ENCODE data around the gene BIVM.

The BIVM gene

DNA sequence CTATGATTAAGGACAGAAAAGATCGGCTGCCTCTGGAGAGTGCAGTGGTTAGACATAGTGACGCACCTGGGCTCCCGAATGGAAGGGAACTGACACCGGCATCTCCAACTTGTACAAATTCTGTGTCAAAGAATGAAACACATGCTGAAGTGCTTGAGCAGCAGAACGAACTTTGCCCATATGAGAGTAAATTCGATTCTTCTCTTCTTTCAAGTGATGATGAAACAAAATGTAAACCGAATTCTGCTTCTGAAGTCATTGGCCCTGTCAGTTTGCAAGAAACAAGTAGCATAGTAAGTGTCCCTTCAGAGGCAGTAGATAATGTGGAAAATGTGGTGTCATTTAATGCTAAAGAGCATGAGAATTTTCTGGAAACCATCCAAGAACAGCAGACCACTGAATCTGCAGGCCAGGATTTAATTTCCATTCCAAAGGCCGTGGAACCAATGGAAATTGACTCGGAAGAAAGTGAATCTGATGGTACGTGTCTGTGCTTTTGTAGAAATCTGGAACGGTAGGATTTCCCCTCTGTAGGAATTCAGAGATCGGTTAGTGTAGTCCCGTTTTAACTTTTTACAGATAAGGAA, 63.8 kb downstream of the BIVM start:
- Histone ChIP-seq H3K4me1 (ENCODE audit: control insufficient read depth, low read depth, low read length) (no peaks in the 10 kb centered on the region), H3K23ac (ENCODE audit: low read length) (no peak overlapping the region), H3K79me1 (ENCODE audit: low read length) (no peaks in the 10 kb centered on the region), H3K4me3 (ENCODE audit: low read length) (no peak overlapping the region), H4K5ac (ENCODE audit: low read length) (no peak overlapping the region), H3K9ac (ENCODE audit: low read length) (no peak overlapping the region), H3K27ac (ENCODE audit: low read depth, low read length) (no peak overlapping the region), H2BK120ac (ENCODE audit: low read depth, low read length) (no peak overlapping the region), H3K18ac (ENCODE audit: low read length) (no peak overlapping the region), H3K79me2 (ENCODE audit: control insufficient read depth, insufficient read depth, low read length) (no peaks in the 10 kb centered on the region), H3K56ac (ENCODE audit: low read length) (no peak overlapping the region), H3K4me2 (ENCODE audit: low read length) (no peak overlapping the region), H2BK5ac (ENCODE audit: low read length) (no peak overlapping the region), H3K4ac (ENCODE audit: low read depth, low read length) (no peak overlapping the region), H2AK5ac (ENCODE audit: low read length) (no peak overlapping the region), H3K36me3 (ENCODE audit: control insufficient read depth, insufficient read depth, low read length) (peaks cover 5% of the 10 kb centered on the region), H3K27me3 (ENCODE audit: insufficient read depth, low read length, poor library complexity) (no peaks in the 10 kb centered on the region), H2BK15ac (replicated peaks; ENCODE audit: low read depth) (no peak overlapping the region), H4K8ac (ENCODE audit: low read depth, low read length) (no peak overlapping the region)
- DNase-seq = no peak
- no CpG with 5 or more reads among the region's 13 CpGs for WGBS (ENCODE audit: extremely low coverage, insufficient coverage, low lambda C conversion rate)

GRCh38 chr13:102863590-102863989, 64.7 kb downstream of the BIVM start:
- Histone ChIP-seq H2AK5ac (ENCODE audit: low read length) (no peak overlapping the region), H3K27ac (ENCODE audit: low read depth, low read length) (no peak overlapping the region), H3K4me1 (ENCODE audit: control insufficient read depth, low read depth, low read length) (no peaks in the 10 kb centered on the region), H2BK120ac (ENCODE audit: low read depth, low read length) (no peak overlapping the region), H3K56ac (ENCODE audit: low read length) (no peak overlapping the region), H2BK15ac (replicated peaks; ENCODE audit: low read depth) (no peak overlapping the region), H2BK5ac (ENCODE audit: low read length) (no peak overlapping the region), H3K18ac (ENCODE audit: low read length) (no peak overlapping the region), H3K27me3 (ENCODE audit: insufficient read depth, low read length, poor library complexity) (no peaks in the 10 kb centered on the region), H3K36me3 (ENCODE audit: control insufficient read depth, insufficient read depth, low read length) (peaks cover 5% of the 10 kb centered on the region), H4K8ac (ENCODE audit: low read depth, low read length) (no peak overlapping the region), H3K4ac (ENCODE audit: low read depth, low read length) (no peak overlapping the region), H3K23ac (ENCODE audit: low read length) (no peak overlapping the region), H3K4me2 (ENCODE audit: low read length) (no peak overlapping the region), H3K79me2 (ENCODE audit: control insufficient read depth, insufficient read depth, low read length) (no peaks in the 10 kb centered on the region), H3K4me3 (ENCODE audit: low read length) (no peak overlapping the region), H3K9ac (ENCODE audit: low read length) (no peak overlapping the region), H3K79me1 (ENCODE audit: low read length) (no peaks in the 10 kb centered on the region), H4K5ac (ENCODE audit: low read length) (no peak overlapping the region)
- no peak for DNase-seq
- WGBS (ENCODE audit: extremely low coverage, insufficient coverage, low lambda C conversion rate) = no CpG with 5 or more reads among the region's 4 CpGs

GRCh38 chr13:102868366-102868936, 69.5 kb downstream of the BIVM start:
- no peak overlapping the region for H2BK15ac ChIP-seq (replicated peaks; ENCODE audit: low read depth)
- no peak overlapping the region for H2BK120ac ChIP-seq (ENCODE audit: low read depth, low read length)
- no peak overlapping the region for H3K9ac ChIP-seq (ENCODE audit: low read length)
- no peak overlapping the region for H4K5ac ChIP-seq (ENCODE audit: low read length)
- H2AK5ac ChIP-seq (ENCODE audit: low read length) = no peak overlapping the region
- DNase-seq = no peak
- no peaks in the 10 kb centered on the region for H3K79me1 ChIP-seq (ENCODE audit: low read length)
- no peak overlapping the region for H4K8ac ChIP-seq (ENCODE audit: low read depth, low read length)
- no peak overlapping the region for H3K4me3 ChIP-seq (ENCODE audit: low read length)
- no peaks in the 10 kb centered on the region for H3K4me1 ChIP-seq (ENCODE audit: control insufficient read depth, low read depth, low read length)
- no peak overlapping the region for H3K23ac ChIP-seq (ENCODE audit: low read length)
- no peaks in the 10 kb centered on the region for H3K27me3 ChIP-seq (ENCODE audit: insufficient read depth, low read length, poor library complexity)
- H3K27ac ChIP-seq (ENCODE audit: low read depth, low read length) = no peak overlapping the region
- H3K4me2 ChIP-seq (ENCODE audit: low read length) = no peak overlapping the region
- H3K79me2 ChIP-seq (ENCODE audit: control insufficient read depth, insufficient read depth, low read length) = no peaks in the 10 kb centered on the region
- H2BK5ac ChIP-seq (ENCODE audit: low read length) = no peak overlapping the region
- no peak overlapping the region for H3K56ac ChIP-seq (ENCODE audit: low read length)
- H3K18ac ChIP-seq (ENCODE audit: low read length) = no peak overlapping the region
- no CpG with 5 or more reads among the region's 5 CpGs for WGBS (ENCODE audit: extremely low coverage, insufficient coverage, low lambda C conversion rate)
- no peak overlapping the region for H3K4ac ChIP-seq (ENCODE audit: low read depth, low read length)
- peaks cover 3% of the 10 kb centered on the region for H3K36me3 ChIP-seq (ENCODE audit: control insufficient read depth, insufficient read depth, low read length)

DNA sequence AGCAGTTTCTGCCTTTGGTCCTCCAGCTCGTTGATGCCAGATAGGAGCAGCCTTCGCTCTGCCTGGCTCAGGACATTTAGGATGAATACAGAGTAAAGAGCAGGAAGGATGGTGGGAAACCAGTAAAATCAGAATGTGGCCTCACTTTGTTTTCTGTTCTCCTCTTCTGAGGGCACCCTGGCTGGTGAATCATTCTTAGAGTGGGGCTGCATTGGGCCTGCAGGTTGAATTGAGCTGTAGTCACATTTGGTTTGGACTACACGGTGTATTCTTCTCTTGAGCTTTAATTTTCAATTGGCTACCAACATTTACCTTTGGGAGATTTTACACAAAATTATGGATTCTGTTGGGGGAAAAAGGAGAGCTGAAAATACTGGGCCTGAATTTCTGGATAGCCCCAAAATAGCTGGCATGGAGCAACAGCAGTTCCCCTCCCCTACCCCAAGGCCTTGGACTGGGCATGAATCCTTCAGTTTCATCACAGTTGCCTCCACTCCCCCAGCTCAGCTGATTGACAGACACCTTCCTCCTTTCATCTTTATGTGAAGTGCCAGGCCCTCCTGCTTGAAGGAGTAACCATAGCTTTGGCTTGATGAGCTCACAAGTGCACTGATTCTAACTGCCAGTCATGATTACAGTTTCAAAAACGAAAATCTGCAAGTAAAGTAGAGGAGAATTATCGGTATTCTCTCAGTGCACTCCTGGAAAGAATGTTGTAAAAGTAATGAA, 71.2 kb downstream of the BIVM start:
- peaks cover 3% of the 10 kb centered on the region for H3K36me3 ChIP-seq (ENCODE audit: control insufficient read depth, insufficient read depth, low read length)
- no peak overlapping the region for H3K23ac ChIP-seq (ENCODE audit: low read length)
- no peaks in the 10 kb centered on the region for H3K27me3 ChIP-seq (ENCODE audit: insufficient read depth, low read length, poor library complexity)
- H3K79me2 ChIP-seq (ENCODE audit: control insufficient read depth, insufficient read depth, low read length) = no peaks in the 10 kb centered on the region
- H2BK120ac ChIP-seq (ENCODE audit: low read depth, low read length) = no peak overlapping the region
- H3K79me1 ChIP-seq (ENCODE audit: low read length) = no peaks in the 10 kb centered on the region
- no CpG with 5 or more reads among the region's 5 CpGs for WGBS (ENCODE audit: extremely low coverage, insufficient coverage, low lambda C conversion rate)
- H3K4ac ChIP-seq (ENCODE audit: low read depth, low read length) = no peak overlapping the region
- H4K8ac ChIP-seq (ENCODE audit: low read depth, low read length) = no peak overlapping the region
- no peak overlapping the region for H3K27ac ChIP-seq (ENCODE audit: low read depth, low read length)
- no peak overlapping the region for H3K56ac ChIP-seq (ENCODE audit: low read length)
- DNase-seq = no peak
- H2AK5ac ChIP-seq (ENCODE audit: low read length) = no peak overlapping the region
- no peak overlapping the region for H3K18ac ChIP-seq (ENCODE audit: low read length)
- no peak overlapping the region for H4K5ac ChIP-seq (ENCODE audit: low read length)
- H3K9ac ChIP-seq (ENCODE audit: low read length) = no peak overlapping the region
- H3K4me3 ChIP-seq (ENCODE audit: low read length) = no peak overlapping the region
- H2BK15ac ChIP-seq (replicated peaks; ENCODE audit: low read depth) = no peak overlapping the region
- H3K4me2 ChIP-seq (ENCODE audit: low read length) = no peak overlapping the region
- no peaks in the 10 kb centered on the region for H3K4me1 ChIP-seq (ENCODE audit: control insufficient read depth, low read depth, low read length)
- no peak overlapping the region for H2BK5ac ChIP-seq (ENCODE audit: low read length)

DNA sequence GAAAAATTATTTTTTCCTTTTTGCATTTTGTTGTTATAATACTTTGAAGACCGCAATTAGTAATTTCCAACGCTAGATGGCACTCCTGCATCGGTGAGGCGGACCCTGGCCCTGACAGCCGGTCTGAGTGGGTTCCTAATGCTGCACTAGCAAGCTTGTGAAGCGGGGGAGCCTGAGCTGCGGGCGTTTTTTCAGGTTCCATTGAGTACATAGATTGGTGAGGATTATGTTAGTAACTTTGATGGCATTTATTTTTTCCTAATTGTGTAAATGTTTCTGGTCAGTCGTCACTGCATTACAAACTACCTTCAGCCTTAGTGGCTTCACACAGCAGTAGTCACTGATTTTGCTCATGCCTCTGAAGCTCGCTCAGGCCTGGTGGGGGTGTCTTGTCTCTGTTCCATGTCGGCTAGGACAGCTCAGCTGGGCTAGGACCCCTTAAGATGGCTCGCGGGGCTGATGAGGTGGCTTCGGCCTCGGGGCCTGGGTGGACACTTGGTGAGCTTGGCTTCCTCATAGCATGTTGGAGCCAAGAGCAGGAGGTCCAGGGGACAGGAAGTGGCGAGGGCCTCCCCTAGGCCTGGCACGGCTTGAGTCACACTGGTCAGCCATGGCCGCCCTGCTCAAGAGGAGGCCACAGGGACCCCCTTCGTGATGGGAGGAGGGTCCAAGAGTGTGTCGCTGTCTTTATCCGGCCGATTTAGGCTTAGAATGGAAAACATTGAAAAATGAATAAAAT, 71.9 kb downstream of the BIVM start:
- Histone ChIP-seq H3K23ac (ENCODE audit: low read length) (no peak overlapping the region), H3K4me2 (ENCODE audit: low read length) (no peak overlapping the region), H2BK15ac (replicated peaks; ENCODE audit: low read depth) (no peak overlapping the region), H3K4ac (ENCODE audit: low read depth, low read length) (no peak overlapping the region), H3K36me3 (ENCODE audit: control insufficient read depth, insufficient read depth, low read length) (peaks cover 3% of the 10 kb centered on the region), H3K79me1 (ENCODE audit: low read length) (no peaks in the 10 kb centered on the region), H2BK120ac (ENCODE audit: low read depth, low read length) (no peak overlapping the region), H3K4me1 (ENCODE audit: control insufficient read depth, low read depth, low read length) (no peaks in the 10 kb centered on the region), H3K18ac (ENCODE audit: low read length) (no peak overlapping the region), H3K4me3 (ENCODE audit: low read length) (no peak overlapping the region), H4K5ac (ENCODE audit: low read length) (no peak overlapping the region), H2BK5ac (ENCODE audit: low read length) (no peak overlapping the region), H2AK5ac (ENCODE audit: low read length) (no peak overlapping the region), H3K27ac (ENCODE audit: low read depth, low read length) (no peak overlapping the region), H4K8ac (ENCODE audit: low read depth, low read length) (no peak overlapping the region), H3K56ac (ENCODE audit: low read length) (no peak overlapping the region), H3K9ac (ENCODE audit: low read length) (no peak overlapping the region), H3K27me3 (ENCODE audit: insufficient read depth, low read length, poor library complexity) (no peaks in the 10 kb centered on the region), H3K79me2 (ENCODE audit: control insufficient read depth, insufficient read depth, low read length) (no peaks in the 10 kb centered on the region)
- DNase-seq = peak; percentile 70
- no CpG with 5 or more reads among the region's 22 CpGs for WGBS (ENCODE audit: extremely low coverage, insufficient coverage, low lambda C conversion rate)
